NB4 (cell line): ENCODE results near the gene MMP8.

ENCODE experiments used
- DNase-seq: peaks from one replicate; pipeline ENCODE4 v3.0.0; 2010; ENCODE audit warnings: low read depth
- H3K4me3 ChIP-seq: one replicate; pipeline ENCODE4 v1.5.1; 2011; ENCODE audit warnings: mild to moderate bottlenecking, low read depth, low read length, moderate library complexity
- MAX ChIP-seq: IDR thresholded peaks from 2 replicates; pipeline ENCODE4 v1.6.1; 2011; ENCODE audit warnings: low read depth, low read length
- MYC ChIP-seq: IDR thresholded peaks from 2 replicates; pipeline ENCODE4 v1.6.1; 2011; ENCODE audit warnings: low read depth, low read length
- POLR2A ChIP-seq: IDR thresholded peaks from 2 replicates; pipeline ENCODE4 v1.6.1; 2011; ENCODE audit warnings: mild to moderate bottlenecking; ENCODE audit not compliant: insufficient read length; ENCODE audit errors: extremely low read depth
- TF ChIP-seq, protein P1 (sequence below): IDR thresholded peaks from one replicate; pipeline ENCODE4 v1.5.1; 2012; ENCODE audit warnings: low read depth, low read length

The MMP8 gene

GRCh38 chr11:102729849-102730815, 5.4 kb upstream of the MMP8 start:
- TF ChIP-seq, protein P1, sequence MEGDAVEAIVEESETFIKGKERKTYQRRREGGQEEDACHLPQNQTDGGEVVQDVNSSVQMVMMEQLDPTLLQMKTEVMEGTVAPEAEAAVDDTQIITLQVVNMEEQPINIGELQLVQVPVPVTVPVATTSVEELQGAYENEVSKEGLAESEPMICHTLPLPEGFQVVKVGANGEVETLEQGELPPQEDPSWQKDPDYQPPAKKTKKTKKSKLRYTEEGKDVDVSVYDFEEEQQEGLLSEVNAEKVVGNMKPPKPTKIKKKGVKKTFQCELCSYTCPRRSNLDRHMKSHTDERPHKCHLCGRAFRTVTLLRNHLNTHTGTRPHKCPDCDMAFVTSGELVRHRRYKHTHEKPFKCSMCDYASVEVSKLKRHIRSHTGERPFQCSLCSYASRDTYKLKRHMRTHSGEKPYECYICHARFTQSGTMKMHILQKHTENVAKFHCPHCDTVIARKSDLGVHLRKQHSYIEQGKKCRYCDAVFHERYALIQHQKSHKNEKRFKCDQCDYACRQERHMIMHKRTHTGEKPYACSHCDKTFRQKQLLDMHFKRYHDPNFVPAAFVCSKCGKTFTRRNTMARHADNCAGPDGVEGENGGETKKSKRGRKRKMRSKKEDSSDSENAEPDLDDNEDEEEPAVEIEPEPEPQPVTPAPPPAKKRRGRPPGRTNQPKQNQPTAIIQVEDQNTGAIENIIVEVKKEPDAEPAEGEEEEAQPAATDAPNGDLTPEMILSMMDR, result no peak
- no peak for TF ChIP-seq MYC
- TF ChIP-seq POLR2A, result no peak
- no peak for DNase-seq
- H3K4me3 ChIP-seq, result no peak overlapping the region

DNA sequence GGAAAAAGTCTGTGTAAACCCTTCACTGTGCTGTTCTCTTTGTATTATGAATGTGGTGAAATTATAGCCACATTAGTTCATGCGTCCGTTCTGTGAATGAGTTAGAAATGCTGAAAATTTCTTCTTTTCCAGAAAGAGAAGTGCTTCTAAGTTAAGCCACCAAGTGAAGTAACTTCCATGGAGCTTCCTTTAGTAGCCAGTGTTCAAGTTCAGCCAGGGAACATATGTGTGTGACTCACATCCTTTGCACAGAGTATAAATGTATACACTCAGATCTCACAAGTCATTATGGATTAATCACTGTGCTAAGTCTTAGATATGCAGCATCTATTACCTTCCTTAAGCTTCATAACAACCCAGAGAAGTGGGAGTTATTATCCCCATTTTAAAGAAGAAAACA, 3.1 kb upstream of the MMP8 start:
- peak; percentile 39 for DNase-seq
- H3K4me3 ChIP-seq, result no peak overlapping the region
- TF ChIP-seq MAX, result no peak
- TF ChIP-seq, protein P1, result no peak
- TF ChIP-seq MYC, result no peak
- no peak for TF ChIP-seq POLR2A

DNA sequence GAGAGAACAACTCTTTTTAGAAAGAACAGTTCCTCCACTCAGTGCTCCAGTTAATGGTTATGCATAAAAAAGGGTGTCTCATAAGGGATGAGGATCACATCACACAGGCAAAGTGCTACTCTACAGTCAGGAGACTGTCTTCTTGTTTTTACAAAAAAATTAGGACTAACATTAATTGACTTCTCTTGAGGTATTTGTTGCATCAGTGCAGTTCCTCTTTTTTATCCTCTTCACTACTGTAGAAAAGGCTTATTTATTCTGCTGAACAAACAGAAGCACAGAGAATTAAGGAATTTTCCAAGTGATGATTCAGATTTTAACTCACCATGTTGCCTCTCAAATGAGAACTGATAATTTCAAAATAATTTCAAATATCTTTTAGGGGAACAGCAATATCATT, 1.9 kb downstream of the MMP8 start:
- peak; percentile 34 for DNase-seq
- TF ChIP-seq, protein P1, result no peak
- no peak for TF ChIP-seq POLR2A
- TF ChIP-seq MYC, result no peak
- TF ChIP-seq MAX, result no peak
- no peak overlapping the region for H3K4me3 ChIP-seq

DNA sequence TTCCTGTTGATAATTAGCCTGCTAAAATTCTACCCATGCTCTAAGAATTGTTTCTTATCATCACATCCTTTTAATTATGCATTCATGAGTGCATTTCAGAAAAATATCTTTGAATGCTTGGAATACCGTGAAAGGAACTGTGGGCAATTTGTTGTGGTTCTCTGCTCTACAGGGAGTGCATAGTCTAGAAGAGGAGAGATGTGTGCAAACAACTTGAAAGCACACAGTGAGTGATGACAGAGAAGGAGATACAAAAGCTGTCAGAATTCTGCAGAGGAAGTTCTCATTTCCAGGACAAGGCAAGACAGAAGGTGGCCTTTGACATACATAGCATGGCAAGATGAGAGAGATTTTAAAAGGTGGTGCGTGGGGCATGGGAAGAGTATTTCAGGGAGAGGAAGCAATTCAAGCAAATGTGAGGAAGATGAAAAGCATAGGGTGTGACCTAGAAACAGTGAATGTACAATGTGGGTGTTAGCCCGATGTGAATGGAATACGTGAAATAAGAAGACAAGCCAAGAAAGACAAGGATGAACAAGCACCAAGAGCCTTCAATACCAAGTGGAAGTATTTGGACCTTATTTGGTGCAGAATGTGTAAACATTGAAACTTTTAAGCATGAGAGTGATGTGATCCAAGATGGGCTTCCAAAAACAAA, 5.0 kb downstream of the MMP8 start:
- DNase-seq, result no peak
- no peak overlapping the region for H3K4me3 ChIP-seq
- TF ChIP-seq, protein P1, result no peak
- TF ChIP-seq MYC (no peak), POLR2A (no peak), MAX (no peak)

DNA sequence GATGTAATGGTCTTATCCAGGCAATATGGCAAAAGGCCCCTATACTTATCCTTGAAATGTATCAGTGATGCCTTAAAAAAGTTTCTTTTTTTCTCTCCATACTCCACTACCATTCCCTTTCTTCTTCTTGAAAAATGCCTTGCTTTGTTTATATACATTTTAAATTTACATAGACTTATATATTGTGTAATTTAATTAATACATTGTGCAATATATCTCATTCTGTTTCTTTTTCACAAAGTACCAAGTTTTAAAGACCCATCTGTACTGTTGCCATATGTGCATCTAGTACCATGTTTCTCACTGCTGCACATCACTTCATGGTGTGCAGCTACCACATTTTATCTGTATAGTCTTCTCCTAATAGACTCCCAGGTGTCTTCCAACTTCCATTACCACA, 7.5 kb downstream of the MMP8 start:
- no peak overlapping the region for H3K4me3 ChIP-seq
- DNase-seq, result no peak
- no peak for TF ChIP-seq MYC
- TF ChIP-seq POLR2A, result no peak
- TF ChIP-seq MAX, result no peak
- TF ChIP-seq, protein P1, result no peak
